ENCODE data around the gene CCKAR.

The CCKAR gene

GRCh38 chr4:26490111-26490959 is at the start of gene CCKAR:
Gene CCKAR, minus strand, starts transcription at chr4:26490484. Its CDS starts 217 bp downstream, at chr4:26490267.
- DNase-seq (ENCODE audit: low spot score): no peak

GRCh38 chr4:26533685-26534084 is 43.4 kb upstream of the CCKAR start:
- TF ChIP-seq CTCF (IDR thresholded peaks at IDR 0.05; ENCODE audit: extremely low read depth, missing control alignments): no peak
- DNase-seq (ENCODE audit: low spot score): no peak

More at GRCh38 chr4:26490111-26490959, at the start of gene CCKAR:
- TF ChIP-seq CTCF (IDR thresholded peaks at IDR 0.05; ENCODE audit: extremely low read depth, missing control alignments): no peak

GRCh38 chr4:26531491-26532116 is 41.3 kb upstream of the CCKAR start:
- no peak for DNase-seq (ENCODE audit: low spot score)

GRCh38 chr4:26530099-26530498 is 39.8 kb upstream of the CCKAR start:
- no peak for TF ChIP-seq CTCF (IDR thresholded peaks at IDR 0.05; ENCODE audit: extremely low read depth, missing control alignments)
- DNase-seq (ENCODE audit: low spot score): no peak

More at GRCh38 chr4:26531491-26532116, 41.3 kb upstream of the CCKAR start:
- no peak for TF ChIP-seq CTCF (IDR thresholded peaks at IDR 0.05; ENCODE audit: extremely low read depth, missing control alignments)

- DNase-seq (ENCODE audit: low spot score): no peak
- no peak for TF ChIP-seq CTCF (IDR thresholded peaks at IDR 0.05; ENCODE audit: extremely low read depth, missing control alignments)
These were observed 39.2 kb upstream of the CCKAR start for GRCh38 chr4:26529479-26529878.

- DNase-seq (ENCODE audit: low spot score): no peak
- no peak for TF ChIP-seq CTCF (IDR thresholded peaks at IDR 0.05; ENCODE audit: extremely low read depth, missing control alignments)
These were observed 35.5 kb upstream of the CCKAR start for GRCh38 chr4:26525771-26526150.

- DNase-seq (ENCODE audit: low spot score): no peak
- no peak for TF ChIP-seq CTCF (IDR thresholded peaks at IDR 0.05; ENCODE audit: extremely low read depth, missing control alignments)
These were observed 35.0 kb upstream of the CCKAR start for GRCh38 chr4:26525136-26525770.

All from GM20000 (cell line).